Measurements from ENCODE around the gene GALNT17.

- TF ChIP-seq CTCF (conservative IDR thresholded peaks at IDR 0.05; ENCODE audit: low read length), result no peak
- no peak for TF ChIP-seq EZH2phosphoT487 (IDR thresholded peaks at IDR 0.05; ENCODE audit: borderline replicate concordance)
Observed at GRCh38 chr7:71388181-71388580, 256.2 kb downstream of the GALNT17 start.

All from Loucy (cell line).